ENCODE measurements around the gene FILIP1.

The FILIP1 gene

GRCh38 chr6:75327807-75328206 lies 165.8 kb downstream of the FILIP1 start:
- DNase-seq (ENCODE audit: low spot score) = no peak
- in situ Hi-C loops (cut with MboI; ENCODE audit: low pct_unique_long_range_greater_than_20kb, low sequenced_read_pairs, unreplicated experiment) = no loop called here
- no peak for TF ChIP-seq CTCF (IDR thresholded peaks at IDR 0.05; ENCODE audit: extremely low read depth, insufficient read depth, missing control alignments)

- TF ChIP-seq CTCF (IDR thresholded peaks at IDR 0.05; ENCODE audit: extremely low read depth, insufficient read depth, missing control alignments) = no peak
- in situ Hi-C loops (cut with MboI; ENCODE audit: low pct_unique_long_range_greater_than_20kb, low sequenced_read_pairs, unreplicated experiment) = no loop called here
- DNase-seq (ENCODE audit: low spot score) = no peak
These were observed 166.9 kb downstream of the FILIP1 start for GRCh38 chr6:75326557-75327258.

- no peak for TF ChIP-seq CTCF (IDR thresholded peaks at IDR 0.05; ENCODE audit: extremely low read depth, insufficient read depth, missing control alignments)
- in situ Hi-C loops (cut with MboI; ENCODE audit: low pct_unique_long_range_greater_than_20kb, low sequenced_read_pairs, unreplicated experiment) = no loop called here
- DNase-seq (ENCODE audit: low spot score) = no peak
These were observed 174.7 kb downstream of the FILIP1 start for GRCh38 chr6:75318900-75319299.

GRCh38 chr6:75317503-75318206 lies 175.9 kb downstream of the FILIP1 start:
- in situ Hi-C loops (cut with MboI; ENCODE audit: low pct_unique_long_range_greater_than_20kb, low sequenced_read_pairs, unreplicated experiment) = no loop called here
- no peak for DNase-seq (ENCODE audit: low spot score)
- no peak for TF ChIP-seq CTCF (IDR thresholded peaks at IDR 0.05; ENCODE audit: extremely low read depth, insufficient read depth, missing control alignments)

GRCh38 chr6:75315978-75316377 lies 177.6 kb downstream of the FILIP1 start:
- in situ Hi-C loops (cut with MboI; ENCODE audit: low pct_unique_long_range_greater_than_20kb, low sequenced_read_pairs, unreplicated experiment) = no loop called here
- TF ChIP-seq CTCF (IDR thresholded peaks at IDR 0.05; ENCODE audit: extremely low read depth, insufficient read depth, missing control alignments) = no peak
- no peak for DNase-seq (ENCODE audit: low spot score)

- TF ChIP-seq CTCF (IDR thresholded peaks at IDR 0.05; ENCODE audit: extremely low read depth, insufficient read depth, missing control alignments) = no peak
- DNase-seq (ENCODE audit: low spot score) = no peak
- in situ Hi-C loops (cut with MboI; ENCODE audit: low pct_unique_long_range_greater_than_20kb, low sequenced_read_pairs, unreplicated experiment) = no loop called here
These were observed 185.2 kb downstream of the FILIP1 start for GRCh38 chr6:75308250-75308988.
